Pancreas (tissue), 10 donors: ENCODE measurements around the gene NRGN. TPM values are rescaled to one million over a fixed set of nuclear protein-coding genes. Genes with fewer than 3 reads are reported as not detected.

ENCODE experiments used
- ATAC-seq, 4 donors: fragments of 200-7000 bp; cut with Tn5 transposase; one replicate each; pipeline versions ENCODE4 v1.8.0 to v1.9.1; 2020; ENCODE audit warnings: mild to moderate bottlenecking in 4 of 4, moderate library complexity in 4 of 4
- DNase-seq, 6 donors: peaks; one replicate each; pipeline ENCODE4 v3.0.0-alpha.2; 2020
- FAIRE-seq: peaks from 2 replicates; lab custom pipeline; 2012; peaks lifted over from hg19 to GRCh38; lab: Jason Lieb, UNC
- H3K27ac ChIP-seq, 4 donors: fragments of 200-600 bp; sonication (generic); 1 replicate in 3 of 4; 2 replicates in 1 of 4; pipeline versions ENCODE4 v1.5.0 to v1.8.0; 2020
- H3K27me3 ChIP-seq, 4 donors: fragments of 200-600 bp; one replicate each; pipeline ENCODE4 v1.8.0; 2021
- H3K36me3 ChIP-seq, 3 donors: fragments of 200-600 bp; sonication (generic) in 1 of 3; one replicate each; pipeline versions ENCODE4 v1.5.0 to v1.8.0; 2020 to 2021
- H3K4me1 ChIP-seq, 3 donors: fragments of 200-600 bp; one replicate each; pipeline ENCODE4 v1.8.0; 2021
- H3K4me3 ChIP-seq, 4 donors: fragments of 200-600 bp; sonication (generic) in 2 of 4; one replicate each; pipeline versions ENCODE4 v1.5.0 to v1.8.0; 2020 to 2021
- H3K9me3 ChIP-seq, 4 donors: fragments of 200-600 bp; one replicate each; pipeline ENCODE4 v1.8.0; 2021
- WGBS, 2 donors: extraction: QIAGEN DNeasy Blood & Tissue Kit; methylation state at CpG; one replicate each; pipeline ENCODE4 v1.1.7; 2013; 5-methylcytosine and 5-hydroxymethylcytosine counted together
- intact Hi-C, 3 donors: fragments of 100-400 bp; cut with DNase I; formaldehyde crosslinking; loops; one replicate each; pipeline versions ENCODE4 v1.11.1 to v1.14.2; 2022
- polyA plus RNA-seq, 2 donors: library from polyadenylated mRNA; stranded (reverse); fragments of 200-250 nt; gene quantifications; one replicate each; pipeline ENCODE4 v1.2.3, GENCODE V29; 2013
- total RNA-seq, 6 donors: library from RNA; stranded (reverse); fragmentation: NEBNext Ultra II Directional in 4 of 6; extraction: Animal tissue kit (Norgen Biotek cat#: 25700) in 4 of 6; gene quantifications; one replicate each; pipeline versions ENCODE4 v1.2.1 to v1.2.4, GENCODE V29; 2021 to 2023
- TF ChIP-seq, protein P1 (sequence below), 4 donors: fragments of 200-600 bp; sonication (generic) in 3 of 4; IDR thresholded peaks; one replicate each; pipeline versions ENCODE4 v1.5.0 to v1.8.0; 2021; ENCODE audit warnings: antibody characterized with exemption in 4 of 4
- donor health status: healthy with polysubstance abuse.
- donor health status: DM: no; HTN: no; CAD: no; lungs with moderate emphysema.
- donor health status: DM: no; HTN: no; CAD: no.
- donor health status: control.
- donor health status: control.
- donor health status: Bipolar disorder and iron deficiency.
- donor health status: DM: yes; HTN: yes; CAD: no.
- donor health status: DM: no; HTN: no; CAD: no.
- donor health status: DM: no; HTN: no; CAD: no.
- donor health status: DM: yes; HTN: yes; CAD: no.

Gene NRGN
- total and polyA plus RNA-seq, 8 donors, result 0.24 to 3.7 (median 1.5) TPM; not detected in 1

DNA sequence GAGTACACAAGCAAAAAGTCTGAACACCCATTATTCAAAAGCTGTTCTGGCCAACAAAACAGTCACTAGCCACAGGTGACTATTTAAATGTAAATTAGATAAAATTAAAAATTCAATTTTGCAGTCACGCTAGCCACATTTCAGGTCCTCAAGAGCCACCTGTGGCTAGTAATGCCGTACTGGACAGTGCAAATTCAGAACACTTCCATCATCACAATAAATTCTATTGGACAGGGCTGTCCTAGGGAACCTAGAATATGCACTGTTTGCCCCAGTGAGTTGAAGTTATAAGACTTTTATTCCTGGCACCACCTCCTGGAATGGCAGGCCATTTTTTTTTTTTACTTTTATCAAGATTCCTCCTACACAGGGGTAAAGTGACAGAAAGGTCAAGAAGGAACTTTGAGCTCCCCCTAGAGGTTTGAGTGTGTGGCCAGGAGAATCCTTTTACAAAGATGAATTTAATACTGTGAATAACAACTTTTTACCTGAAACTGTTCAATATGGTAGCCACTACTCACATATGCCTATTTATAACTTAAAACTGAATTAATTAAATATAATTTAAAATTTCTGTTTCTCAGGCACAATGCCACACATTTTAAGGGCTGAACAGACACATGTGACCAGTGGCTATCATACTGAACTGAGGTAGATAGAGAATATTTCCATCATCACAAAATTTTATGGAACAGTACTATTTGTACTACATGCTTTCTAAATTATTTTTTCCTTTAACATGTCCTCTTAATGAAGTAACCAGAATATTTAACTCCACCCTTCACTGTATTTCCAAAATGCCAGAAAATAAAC lies 53.9 kb downstream of the NRGN start:
- H3K27ac ChIP-seq, result no peak overlapping the region
- H3K4me1 ChIP-seq, result peaks cover 0 to 5% (median 3%) of the 10 kb centered on the region in 3 donors
- TF ChIP-seq, protein P1, sequence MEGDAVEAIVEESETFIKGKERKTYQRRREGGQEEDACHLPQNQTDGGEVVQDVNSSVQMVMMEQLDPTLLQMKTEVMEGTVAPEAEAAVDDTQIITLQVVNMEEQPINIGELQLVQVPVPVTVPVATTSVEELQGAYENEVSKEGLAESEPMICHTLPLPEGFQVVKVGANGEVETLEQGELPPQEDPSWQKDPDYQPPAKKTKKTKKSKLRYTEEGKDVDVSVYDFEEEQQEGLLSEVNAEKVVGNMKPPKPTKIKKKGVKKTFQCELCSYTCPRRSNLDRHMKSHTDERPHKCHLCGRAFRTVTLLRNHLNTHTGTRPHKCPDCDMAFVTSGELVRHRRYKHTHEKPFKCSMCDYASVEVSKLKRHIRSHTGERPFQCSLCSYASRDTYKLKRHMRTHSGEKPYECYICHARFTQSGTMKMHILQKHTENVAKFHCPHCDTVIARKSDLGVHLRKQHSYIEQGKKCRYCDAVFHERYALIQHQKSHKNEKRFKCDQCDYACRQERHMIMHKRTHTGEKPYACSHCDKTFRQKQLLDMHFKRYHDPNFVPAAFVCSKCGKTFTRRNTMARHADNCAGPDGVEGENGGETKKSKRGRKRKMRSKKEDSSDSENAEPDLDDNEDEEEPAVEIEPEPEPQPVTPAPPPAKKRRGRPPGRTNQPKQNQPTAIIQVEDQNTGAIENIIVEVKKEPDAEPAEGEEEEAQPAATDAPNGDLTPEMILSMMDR (IDR thresholded peaks at IDR 0.05), result peak; percentile 37 to 66 (median 51)
- no peak overlapping the region for H3K4me3 ChIP-seq
- H3K27me3 ChIP-seq, result no peaks in the 10 kb centered on the region
- no peaks in the 10 kb centered on the region for H3K9me3 ChIP-seq
- DNase-seq, result peak in 1 of 6 donors; percentile 13
- FAIRE-seq, result peak; percentile 47
- intact Hi-C loops, result no loop called here
- ATAC-seq, result peak; percentile 70 to 89 (median 80)
- H3K36me3 ChIP-seq, result no peaks in the 10 kb centered on the region
- 83 to 93% methylated on average over 2 of the region's 2 CpGs for WGBS, 2 donors

DNA sequence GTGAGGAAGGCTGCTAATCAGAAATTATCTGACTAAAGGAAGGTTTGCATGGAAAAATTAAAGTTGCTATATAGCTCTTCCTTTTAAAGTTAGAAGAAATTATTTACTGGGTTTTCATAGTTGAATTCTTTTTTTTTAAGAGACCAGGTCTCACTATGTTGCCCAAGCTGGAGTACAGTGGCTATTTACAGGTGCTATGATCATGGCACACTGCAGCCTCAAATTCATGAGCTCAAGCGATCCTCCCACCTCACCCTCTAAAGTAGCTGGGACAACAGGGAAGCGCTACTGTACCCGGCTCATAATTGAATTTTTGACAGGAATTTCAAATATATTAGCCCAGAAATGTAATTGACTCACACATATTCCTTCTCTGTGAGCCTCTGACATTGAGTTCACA lies 56.6 kb downstream of the NRGN start:
- Histone ChIP-seq H3K4me3 (no peak overlapping the region), H3K27me3 (no peaks in the 10 kb centered on the region), H3K4me1 (peaks cover 0 to 15% (median 10%) of the 10 kb centered on the region in 3 donors), H3K27ac (no peak overlapping the region), H3K36me3 (no peaks in the 10 kb centered on the region), H3K9me3 (no peaks in the 10 kb centered on the region)
- ATAC-seq (no peak), FAIRE-seq (no peak), DNase-seq (no peak)
- intact Hi-C loops, result no loop called here
- WGBS, 2 donors, result 83 to 87% methylated on average over 3 of the region's 3 CpGs
- TF ChIP-seq, protein P1 (IDR thresholded peaks at IDR 0.05), result no peak

Other genes with a start within 250 kb of the NRGN start
- not detected for gene OR8B12, start 196.3 kb upstream of the NRGN start, total RNA-seq
- gene OR8B12, start 196.3 kb upstream of the NRGN start, polyA plus RNA-seq, result not detected
- not detected for gene OR8A1, start 169.9 kb upstream of the NRGN start, total RNA-seq
- gene OR8A1, start 169.9 kb upstream of the NRGN start, polyA plus RNA-seq, result under 1 TPM in 1 of 2 donors, not detected in 1; 0.02 TPM
- gene PANX3, start 128.5 kb upstream of the NRGN start, total RNA-seq, result not detected
- not detected for gene PANX3, start 128.5 kb upstream of the NRGN start, polyA plus RNA-seq
- 10 to 100 TPM; 12.9 to 20.0 (median 14.2) TPM for gene TBRG1, start 117.1 kb upstream of the NRGN start, total RNA-seq
- gene TBRG1, start 117.1 kb upstream of the NRGN start, polyA plus RNA-seq, result 10 to 100 TPM; 26.9 to 49.2 TPM
- 10 to 100 TPM in 5 of 6 donors, 1 to 10 TPM in 1; 9.6 to 29.8 (median 18.0) TPM for gene SIAE, start 66.2 kb upstream of the NRGN start, total RNA-seq
- 10 to 100 TPM; 10.3 to 12.1 TPM for gene SIAE, start 66.2 kb upstream of the NRGN start, polyA plus RNA-seq
- 1 to 10 TPM; 1.2 to 2.9 (median 2.1) TPM for gene SPA17, start 66.0 kb upstream of the NRGN start, total RNA-seq
- gene SPA17, start 66.0 kb upstream of the NRGN start, polyA plus RNA-seq, result 1 to 10 TPM; 6.0 to 7.3 TPM
- gene VSIG2, start 12.3 kb downstream of the NRGN start, total RNA-seq, result 1 to 10 TPM in 3 of 6 donors, under 1 TPM in 3; 0.18 to 2.1 (median 1.0) TPM
- 1 to 10 TPM; 1.1 to 4.5 TPM for gene VSIG2, start 12.3 kb downstream of the NRGN start, polyA plus RNA-seq
- gene ESAM, start 22.3 kb downstream of the NRGN start, total RNA-seq, result 1 to 10 TPM; 5.0 to 10.0 (median 6.5) TPM
- gene ESAM, start 22.3 kb downstream of the NRGN start, polyA plus RNA-seq, result 10 to 100 TPM in 1 of 2 donors, 1 to 10 TPM in 1; 9.4 to 27.1 TPM
- gene MSANTD2, start 60.5 kb downstream of the NRGN start, total RNA-seq, result 10 to 100 TPM in 1 of 6 donors, 1 to 10 TPM in 5; 4.6 to 11.0 (median 5.9) TPM
- 10 to 100 TPM; 11.7 to 23.3 TPM for gene MSANTD2, start 60.5 kb downstream of the NRGN start, polyA plus RNA-seq
- 1 to 10 TPM; 1.1 to 6.0 (median 2.2) TPM for gene ROBO3, start 125.5 kb downstream of the NRGN start, total RNA-seq
- 10 to 100 TPM; 18.9 to 25.0 TPM for gene ROBO3, start 125.5 kb downstream of the NRGN start, polyA plus RNA-seq
- 1 to 10 TPM; 2.3 to 4.7 (median 3.3) TPM for gene ROBO4, start 157.9 kb downstream of the NRGN start, total RNA-seq
- gene ROBO4, start 157.9 kb downstream of the NRGN start, polyA plus RNA-seq, result 1 to 10 TPM; 9.4 to 9.8 TPM
- not detected for gene HEPN1, start 179.3 kb downstream of the NRGN start, total RNA-seq
- gene HEPN1, start 179.3 kb downstream of the NRGN start, polyA plus RNA-seq, result under 1 TPM in 1 of 2 donors, not detected in 1; 0.11 TPM
- under 1 TPM in 5 of 6 donors, not detected in 1; 0.03 to 0.38 (median 0.12) TPM for gene HEPACAM, start 196.1 kb downstream of the NRGN start, total RNA-seq
- under 1 TPM in 1 of 2 donors, not detected in 1; 0.23 TPM for gene HEPACAM, start 196.1 kb downstream of the NRGN start, polyA plus RNA-seq
- gene CCDC15, start 214.3 kb downstream of the NRGN start, total RNA-seq, result 1 to 10 TPM in 2 of 6 donors, under 1 TPM in 4; 0.55 to 1.4 (median 0.76) TPM
- under 1 TPM; 0.23 to 0.80 TPM for gene CCDC15, start 214.3 kb downstream of the NRGN start, polyA plus RNA-seq